ENCODE measurements around the gene WWP2. TPM values are rescaled to one million over a fixed set of nuclear protein-coding genes. Genes with fewer than 3 reads are reported as not detected.

WWP2 gene
- polyA plus RNA-seq, 1 donor (not counting 4 experiments of a cell fraction or from before 2014, with no cell fraction given) = 6.9 TPM

GRCh38 chr16:69855592-69855991, 93.5 kb downstream of the WWP2 start:
- H3K9me1 ChIP-seq (ENCODE audit: control insufficient read depth, extremely low read depth, insufficient read depth, low read length) = no peaks in the 10 kb centered on the region
- no peaks in the 10 kb centered on the region for H3K27me3 ChIP-seq (ENCODE audit: control insufficient read depth, extremely low read depth, insufficient read depth, low read length)
- no peaks in the 10 kb centered on the region for H4K20me1 ChIP-seq (ENCODE audit: control insufficient read depth, extremely low read depth, insufficient read depth, low read length)
- no peak overlapping the region for H3K4me3 ChIP-seq (ENCODE audit: control insufficient read depth in 2 of 3, extremely low read depth in 1 of 3, insufficient read depth in 2 of 3, low read depth in 1 of 3, low read length in 3 of 3)
- no peaks in the 10 kb centered on the region for H3K4me1 ChIP-seq (ENCODE audit: control insufficient read depth, extremely low read depth, insufficient read depth, low read length)
- H2AFZ ChIP-seq (ENCODE audit: control insufficient read depth, low read length) = no peak overlapping the region
- no peak overlapping the region for H3K9ac ChIP-seq (ENCODE audit: control insufficient read depth, extremely low read depth, insufficient read depth, low read length)
- no peaks in the 10 kb centered on the region for H3K36me3 ChIP-seq (ENCODE audit: control insufficient read depth in 2 of 2, extremely low read depth in 1 of 2, insufficient read depth in 2 of 2, low read length in 2 of 2)
- H3K4me2 ChIP-seq (ENCODE audit: control insufficient read depth, extremely low read depth, insufficient read depth, low read depth, low read length) = no peak overlapping the region
- no peaks in the 10 kb centered on the region for H3K9me3 ChIP-seq (ENCODE audit: control insufficient read depth, low read depth, low read length)
- TF ChIP-seq, protein P1, sequence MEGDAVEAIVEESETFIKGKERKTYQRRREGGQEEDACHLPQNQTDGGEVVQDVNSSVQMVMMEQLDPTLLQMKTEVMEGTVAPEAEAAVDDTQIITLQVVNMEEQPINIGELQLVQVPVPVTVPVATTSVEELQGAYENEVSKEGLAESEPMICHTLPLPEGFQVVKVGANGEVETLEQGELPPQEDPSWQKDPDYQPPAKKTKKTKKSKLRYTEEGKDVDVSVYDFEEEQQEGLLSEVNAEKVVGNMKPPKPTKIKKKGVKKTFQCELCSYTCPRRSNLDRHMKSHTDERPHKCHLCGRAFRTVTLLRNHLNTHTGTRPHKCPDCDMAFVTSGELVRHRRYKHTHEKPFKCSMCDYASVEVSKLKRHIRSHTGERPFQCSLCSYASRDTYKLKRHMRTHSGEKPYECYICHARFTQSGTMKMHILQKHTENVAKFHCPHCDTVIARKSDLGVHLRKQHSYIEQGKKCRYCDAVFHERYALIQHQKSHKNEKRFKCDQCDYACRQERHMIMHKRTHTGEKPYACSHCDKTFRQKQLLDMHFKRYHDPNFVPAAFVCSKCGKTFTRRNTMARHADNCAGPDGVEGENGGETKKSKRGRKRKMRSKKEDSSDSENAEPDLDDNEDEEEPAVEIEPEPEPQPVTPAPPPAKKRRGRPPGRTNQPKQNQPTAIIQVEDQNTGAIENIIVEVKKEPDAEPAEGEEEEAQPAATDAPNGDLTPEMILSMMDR (optimal IDR thresholded peaks at IDR 0.05 in 1 of 3, IDR thresholded peaks at IDR 0.05 in 1 of 3, conservative IDR thresholded peaks at IDR 0.05 in 1 of 3; ENCODE audit: extremely low read depth in 1 of 3, insufficient read depth in 2 of 3, low read length in 3 of 3) = no peak
- TF ChIP-seq EZH2 (IDR thresholded peaks at IDR 0.05; ENCODE audit: low read length) = no peak
- no peak overlapping the region for H3K27ac ChIP-seq (ENCODE audit: control insufficient read depth, insufficient read depth, low read length)
- dilution Hi-C loops (cut with MboI; ENCODE audit: extremely low pct_ligation_motif_present, low sequenced_read_pairs) = no loop called here
- no peak for FAIRE-seq
- no peak for DNase-seq (ENCODE audit: low read depth, low spot score)
- H3K79me2 ChIP-seq (ENCODE audit: control insufficient read depth, insufficient read depth, low read length) = no peaks in the 10 kb centered on the region

DNA sequence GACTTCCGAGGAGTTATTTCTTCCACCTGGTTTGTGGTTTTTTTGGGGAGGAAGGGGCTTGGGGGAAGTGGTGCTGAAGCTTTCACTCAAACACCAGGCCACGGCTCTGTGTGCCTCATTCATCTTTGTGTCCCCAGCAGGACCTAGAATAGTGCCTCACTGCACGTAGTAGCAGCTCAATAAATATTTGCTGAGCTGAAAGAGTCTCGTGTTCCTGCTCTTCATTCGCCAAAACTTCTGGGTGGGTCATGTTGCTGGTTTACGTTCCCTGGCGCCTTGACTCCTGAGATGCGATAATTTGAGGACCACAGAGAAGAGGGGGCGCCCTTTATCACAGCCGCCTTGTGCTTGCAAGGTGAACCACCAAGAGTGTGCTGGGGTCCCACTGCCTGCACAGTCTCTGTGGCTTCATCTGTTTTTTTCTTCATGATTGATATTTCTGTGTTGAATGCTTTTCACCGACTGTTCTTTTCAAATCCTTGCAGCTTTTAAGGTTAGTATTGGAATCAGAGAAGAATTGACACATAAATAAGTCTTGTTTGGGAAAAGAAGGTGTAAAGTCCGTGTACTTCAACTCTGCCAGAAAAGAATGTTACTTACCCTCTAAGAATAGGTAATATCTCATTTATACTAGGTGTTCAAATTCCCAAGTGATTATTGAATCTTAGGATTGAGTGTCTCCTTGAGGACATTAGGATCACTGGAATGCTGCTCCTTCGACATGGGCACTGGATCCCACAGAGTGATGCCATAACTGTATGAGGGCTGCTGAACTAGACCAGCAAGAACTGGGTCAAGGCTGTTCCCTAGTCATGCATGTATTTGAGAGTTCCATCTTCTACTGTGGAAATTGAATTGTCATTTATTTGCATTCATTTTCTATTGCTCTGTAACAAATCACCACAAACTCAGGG, 96.3 kb downstream of the WWP2 start:
- FAIRE-seq = no peak

More for the DNA sequence above, 96.3 kb downstream of the WWP2 start:
- no peak overlapping the region for H3K9ac ChIP-seq (ENCODE audit: control insufficient read depth, extremely low read depth, insufficient read depth, low read length)
- H3K9me1 ChIP-seq (ENCODE audit: control insufficient read depth, extremely low read depth, insufficient read depth, low read length) = no peaks in the 10 kb centered on the region
- H3K4me1 ChIP-seq (ENCODE audit: control insufficient read depth, extremely low read depth, insufficient read depth, low read length) = no peaks in the 10 kb centered on the region
- TF ChIP-seq, protein P1 (optimal IDR thresholded peaks at IDR 0.05 in 1 of 3, IDR thresholded peaks at IDR 0.05 in 1 of 3, conservative IDR thresholded peaks at IDR 0.05 in 1 of 3; ENCODE audit: extremely low read depth in 1 of 3, insufficient read depth in 2 of 3, low read length in 3 of 3) = no peak
- TF ChIP-seq EZH2 (IDR thresholded peaks at IDR 0.05; ENCODE audit: low read length) = no peak
- H3K4me2 ChIP-seq (ENCODE audit: control insufficient read depth, extremely low read depth, insufficient read depth, low read depth, low read length) = no peak overlapping the region
- H2AFZ ChIP-seq (ENCODE audit: control insufficient read depth, low read length) = no peak overlapping the region
- no peaks in the 10 kb centered on the region for H3K9me3 ChIP-seq (ENCODE audit: control insufficient read depth, low read depth, low read length)
- H3K4me3 ChIP-seq (ENCODE audit: control insufficient read depth in 2 of 3, extremely low read depth in 1 of 3, insufficient read depth in 2 of 3, low read depth in 1 of 3, low read length in 3 of 3) = no peak overlapping the region
- DNase-seq (ENCODE audit: low read depth, low spot score) = no peak
- dilution Hi-C loops (cut with MboI; ENCODE audit: extremely low pct_ligation_motif_present, low sequenced_read_pairs) = no loop called here
- no peaks in the 10 kb centered on the region for H3K79me2 ChIP-seq (ENCODE audit: control insufficient read depth, insufficient read depth, low read length)
- no peaks in the 10 kb centered on the region for H4K20me1 ChIP-seq (ENCODE audit: control insufficient read depth, extremely low read depth, insufficient read depth, low read length)
- H3K36me3 ChIP-seq (ENCODE audit: control insufficient read depth in 2 of 2, extremely low read depth in 1 of 2, insufficient read depth in 2 of 2, low read length in 2 of 2) = no peaks in the 10 kb centered on the region
- no peaks in the 10 kb centered on the region for H3K27me3 ChIP-seq (ENCODE audit: control insufficient read depth, extremely low read depth, insufficient read depth, low read length)
- H3K27ac ChIP-seq (ENCODE audit: control insufficient read depth, insufficient read depth, low read length) = no peak overlapping the region

All from keratinocyte (primary cell).